Occipital lobe (tissue), 1 donor: Measurements from ENCODE around the gene MAPK14. TPM values are rescaled to one million over a fixed set of nuclear protein-coding genes. Genes with fewer than 3 reads are reported as not detected.

ENCODE experiments used
- total RNA-seq: library from RNA; depleted of rRNA; stranded (reverse); fragments of >200 nt; gene quantifications from one replicate; pipeline ENCODE4 v1.2.3, GENCODE V29; 2014

Gene MAPK14
- total RNA-seq, 1 donor from 2014 or later: 56.1 TPM

Other genes starting within 250 kb of the MAPK14 start
- not detected for gene CLPSL1, start 246.8 kb upstream of the MAPK14 start, total RNA-seq
- not detected for gene CLPS, start 230.5 kb upstream of the MAPK14 start, total RNA-seq
- 1.1 TPM for gene LHFPL5, start 222.5 kb upstream of the MAPK14 start, total RNA-seq
- gene SRPK1, start 106.7 kb upstream of the MAPK14 start, total RNA-seq: 138 TPM
- 5.3 TPM for gene SLC26A8, start 3.2 kb upstream of the MAPK14 start, total RNA-seq
- 3.0 TPM for gene MAPK13, start 102.7 kb downstream of the MAPK14 start, total RNA-seq
- 22.0 TPM for gene BRPF3, start 168.9 kb downstream of the MAPK14 start, total RNA-seq
- not detected for gene PNPLA1, start 242.3 kb downstream of the MAPK14 start, total RNA-seq